DMS53 treated with DMSO at 0.1 percent for 48 hours (cell line): ENCODE data around the gene MYO3A.

Experiments
- DNase-seq: peaks from one replicate; lab custom pipeline; 2025; ENCODE audit not compliant: unreplicated experiment; lab: John Stamatoyannopoulos, UW

The MYO3A gene

GRCh38 chr10:26213157-26213800 is 279.2 kb downstream of the MYO3A start:
- no peak for DNase-seq

DNA sequence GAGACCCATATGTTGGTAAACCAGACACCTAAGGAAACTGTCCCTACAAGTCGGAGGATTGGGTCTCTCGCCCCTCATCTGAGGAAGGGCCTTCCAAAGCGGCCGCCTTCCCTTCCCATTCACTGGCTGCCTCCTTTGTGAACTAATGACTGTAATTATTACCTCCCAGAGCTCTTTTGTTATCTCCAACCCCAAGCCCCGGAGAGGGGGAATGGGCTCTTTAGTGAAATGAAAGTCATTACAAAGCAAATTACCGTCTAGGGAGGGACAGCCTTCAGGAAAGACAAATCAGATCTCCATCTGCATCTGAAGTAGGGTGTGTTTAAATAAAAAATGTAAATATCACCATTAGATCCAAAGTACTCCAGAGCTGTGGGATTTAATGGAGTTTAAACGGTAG is 280.0 kb downstream of the MYO3A start:
- DNase-seq, result no peak

DNA sequence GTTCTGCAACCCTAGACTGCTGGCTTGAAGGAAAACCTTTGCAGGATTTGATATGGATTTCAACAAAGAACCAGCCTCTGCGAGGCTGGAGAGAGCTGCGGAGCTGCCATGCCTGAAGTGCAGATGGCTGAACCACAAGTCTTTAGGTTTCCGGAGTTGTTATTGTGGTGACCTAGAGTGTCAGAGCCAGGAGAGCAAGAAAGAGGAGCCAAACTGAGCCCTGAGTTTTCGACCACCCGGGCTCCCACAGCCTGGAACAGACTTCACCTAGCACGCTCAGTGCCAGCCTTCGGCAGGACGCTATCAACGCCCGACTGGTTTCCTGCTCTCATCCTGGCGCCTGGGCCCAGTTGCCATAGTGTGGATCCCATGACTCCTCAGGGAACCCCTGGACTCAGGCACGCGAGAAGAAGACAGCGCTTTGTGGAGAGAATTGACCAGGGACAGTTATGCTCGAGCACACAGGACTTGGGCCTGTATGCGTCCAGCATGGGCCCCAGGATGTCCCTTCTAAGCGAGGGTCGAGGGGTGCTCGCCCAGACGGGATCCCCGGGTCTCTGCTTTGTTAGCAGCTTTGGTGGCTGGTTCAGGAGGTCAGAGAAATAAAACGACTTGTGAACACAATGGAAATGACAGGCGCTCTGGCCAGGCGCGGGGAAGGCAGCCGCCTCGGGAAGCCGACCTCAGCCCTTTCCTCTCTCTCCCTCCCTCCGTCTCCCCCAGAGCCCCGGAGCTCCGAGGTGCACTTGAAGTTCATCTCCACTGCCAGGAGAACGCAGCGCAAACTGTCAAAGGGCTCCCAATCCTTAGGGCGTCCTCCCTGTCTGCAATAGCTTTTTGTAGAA is 280.7 kb downstream of the MYO3A start:
- no peak for DNase-seq

- no peak for DNase-seq
Measured at GRCh38 chr10:26215396-26215934, 281.4 kb downstream of the MYO3A start.

DNA sequence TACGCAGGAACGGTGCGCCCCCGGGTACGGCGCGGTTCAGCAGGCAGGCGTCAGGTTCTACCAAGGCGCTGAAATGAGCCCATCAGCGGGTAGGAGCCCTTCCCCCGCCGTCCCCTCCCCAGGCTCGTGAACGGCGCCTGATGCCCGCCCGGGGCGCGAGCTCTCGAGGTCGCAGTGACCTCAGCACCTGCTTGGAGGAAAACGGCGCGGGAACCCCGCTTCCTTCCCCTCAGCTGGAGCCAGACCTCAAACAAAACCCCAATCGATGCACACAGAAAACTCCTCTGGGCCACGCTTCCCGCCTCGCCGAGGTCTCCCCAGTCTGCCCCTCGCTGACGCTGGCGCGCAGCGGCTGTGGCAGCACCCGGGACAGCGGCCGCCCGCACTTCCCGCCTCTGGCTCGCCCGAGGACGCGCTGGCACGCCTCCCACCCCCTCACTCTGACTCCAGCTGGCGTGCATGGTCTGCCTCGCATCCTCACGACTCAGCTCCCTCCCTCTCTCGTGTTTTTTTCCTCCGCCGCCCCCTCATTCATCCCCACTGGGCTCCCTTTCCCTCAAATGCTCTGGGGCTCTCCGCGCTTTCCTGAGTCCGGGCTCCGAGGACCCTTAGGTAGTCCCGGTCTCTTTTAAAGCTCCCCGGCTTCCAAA is 282.0 kb downstream of the MYO3A start:
- DNase-seq, result no peak

GRCh38 chr10:26216585-26217395 is 282.8 kb downstream of the MYO3A start, which contains the start of gene GAD2:
Gene GAD2, plus strand, starts transcription at chr10:26216774. Its CDS starts 36 bp downstream, at chr10:26216810.
- DNase-seq, result no peak

DNA sequence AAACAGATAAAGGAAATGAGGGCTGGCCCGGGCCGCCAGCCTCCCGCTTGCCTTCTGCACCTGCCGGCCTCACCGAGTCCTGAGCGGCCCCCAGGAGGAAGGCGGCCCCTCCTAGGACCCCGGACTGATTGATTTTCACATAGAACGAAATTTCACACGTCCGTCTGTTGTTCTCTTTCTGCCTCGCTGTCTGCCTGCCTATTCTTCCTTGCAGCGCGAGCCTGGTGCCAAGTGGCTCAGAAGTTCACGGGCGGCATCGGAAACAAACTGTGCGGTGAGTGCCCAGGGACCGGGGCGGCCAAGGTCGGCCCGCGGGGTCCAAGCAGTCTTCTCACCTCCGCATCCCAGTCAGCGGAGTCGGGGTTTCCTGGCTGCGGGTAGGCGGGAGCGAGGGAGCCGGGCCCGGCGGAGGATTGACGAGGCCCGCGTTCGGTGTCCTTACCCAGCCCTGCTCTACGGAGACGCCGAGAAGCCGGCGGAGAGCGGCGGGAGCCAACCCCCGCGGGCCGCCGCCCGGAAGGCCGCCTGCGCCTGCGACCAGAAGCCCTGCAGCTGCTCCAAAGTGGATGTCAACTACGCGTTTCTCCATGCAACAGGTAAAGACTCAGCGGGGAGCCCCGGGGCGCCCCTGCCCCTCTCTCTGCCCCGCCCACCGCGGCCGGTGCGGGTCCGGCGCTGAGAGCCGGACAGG is 283.5 kb downstream of the MYO3A start:
- DNase-seq, result no peak

DNA sequence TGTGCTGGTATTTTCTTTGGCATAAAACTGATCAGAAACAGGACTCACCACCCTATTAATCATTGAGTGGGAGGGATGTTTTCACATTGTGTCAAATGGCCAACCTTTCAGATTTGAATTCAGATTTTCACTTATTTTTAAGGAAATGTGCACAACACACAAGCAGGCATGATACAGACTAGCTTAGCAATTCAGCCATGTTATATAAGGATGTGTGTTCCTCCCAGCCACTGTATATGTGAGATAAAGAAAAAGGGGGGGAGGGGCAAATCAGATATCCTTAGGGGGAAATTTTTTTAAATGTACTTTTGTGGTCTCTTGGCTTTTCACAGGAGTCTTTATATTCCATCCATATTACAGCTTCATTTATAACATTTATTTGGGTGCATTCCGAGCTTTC is 285.6 kb downstream of the MYO3A start:
- no peak for DNase-seq

- no peak for DNase-seq
Measured at GRCh38 chr10:26220901-26221300, 286.9 kb downstream of the MYO3A start.

DNA sequence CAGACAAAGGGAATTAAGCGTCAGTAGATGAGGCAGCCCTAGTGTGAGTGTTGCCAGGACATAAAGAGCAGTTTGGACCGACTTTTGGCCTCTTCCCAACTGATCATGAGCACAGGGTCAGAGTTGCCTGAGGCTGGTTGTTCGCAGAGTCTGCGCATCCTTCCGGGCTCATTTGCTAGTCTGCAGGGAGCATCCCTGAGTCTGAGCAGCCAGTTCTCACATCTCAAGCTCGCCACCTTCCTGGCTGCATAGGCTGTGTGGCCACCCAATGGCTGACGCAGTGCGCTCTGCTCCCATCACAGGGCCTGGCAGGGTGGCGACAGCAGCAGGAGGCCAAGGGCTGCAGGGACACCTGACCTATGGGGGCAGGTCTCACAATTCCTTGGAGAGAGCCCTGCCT is 287.5 kb downstream of the MYO3A start:
- no peak for DNase-seq

DNA sequence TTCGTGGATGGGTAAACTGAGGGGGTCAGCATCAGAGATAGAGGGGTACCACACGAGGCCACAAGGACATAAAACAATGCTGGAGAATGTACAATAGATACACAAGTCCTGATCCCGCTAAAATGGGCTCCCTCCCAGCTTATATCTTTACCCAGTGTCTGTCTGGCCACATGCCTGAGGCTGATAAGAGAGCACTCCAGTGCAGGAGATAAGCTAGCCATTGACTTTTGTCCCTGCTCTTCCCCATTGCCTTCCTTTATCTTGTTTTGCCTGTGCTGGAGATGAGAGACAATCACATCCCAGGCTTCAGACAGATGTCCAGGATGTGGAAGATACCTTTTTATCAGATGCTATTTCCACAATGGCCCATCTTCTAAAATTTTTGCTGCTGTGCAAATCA is 288.5 kb downstream of the MYO3A start:
- DNase-seq, result no peak

DNA sequence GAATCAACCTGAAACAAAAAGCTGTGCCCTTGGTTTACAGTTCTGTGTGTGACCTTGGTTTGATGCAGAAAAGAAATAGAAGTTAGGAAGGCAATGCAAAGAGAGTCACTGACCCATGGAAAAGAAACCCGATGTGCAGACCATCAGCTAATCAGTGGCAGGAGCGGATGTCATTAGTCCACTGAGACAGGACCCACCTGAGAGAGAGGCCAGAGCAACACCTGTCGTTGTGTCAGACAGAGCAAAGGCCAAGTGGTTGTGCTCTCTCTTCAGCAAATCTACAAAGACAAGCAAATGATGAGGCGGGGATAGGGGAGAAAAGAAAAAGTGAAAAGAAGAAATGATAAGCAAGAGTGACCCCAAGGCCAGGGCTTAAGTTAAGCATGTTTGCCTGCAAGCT is 291.3 kb downstream of the MYO3A start:
- no peak for DNase-seq

- DNase-seq, result no peak
Measured at GRCh38 chr10:26227786-26228185, 293.8 kb downstream of the MYO3A start.

DNA sequence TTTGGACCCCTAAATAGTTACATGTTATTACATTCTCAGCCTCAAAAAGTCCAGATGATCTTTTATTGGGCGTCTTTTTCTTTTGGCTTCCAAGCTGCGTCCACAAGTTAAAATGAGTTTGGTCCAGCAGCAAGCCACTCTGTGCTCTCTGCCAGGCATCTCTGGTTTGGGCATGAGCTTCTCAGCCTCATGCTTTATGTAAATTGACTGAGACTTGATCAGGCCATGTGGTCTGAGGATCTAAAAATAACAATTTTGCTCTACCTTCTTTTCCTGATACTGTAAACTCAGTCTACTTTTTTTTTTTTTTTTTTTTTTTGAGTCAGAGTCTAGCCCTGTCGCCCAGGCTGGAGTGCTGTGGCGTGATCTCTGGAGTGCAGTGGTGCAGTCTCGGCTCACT is 298.1 kb downstream of the MYO3A start:
- DNase-seq, result no peak

GRCh38 chr10:26235761-26236160 is 301.7 kb downstream of the MYO3A start:
- DNase-seq, result no peak

DNA sequence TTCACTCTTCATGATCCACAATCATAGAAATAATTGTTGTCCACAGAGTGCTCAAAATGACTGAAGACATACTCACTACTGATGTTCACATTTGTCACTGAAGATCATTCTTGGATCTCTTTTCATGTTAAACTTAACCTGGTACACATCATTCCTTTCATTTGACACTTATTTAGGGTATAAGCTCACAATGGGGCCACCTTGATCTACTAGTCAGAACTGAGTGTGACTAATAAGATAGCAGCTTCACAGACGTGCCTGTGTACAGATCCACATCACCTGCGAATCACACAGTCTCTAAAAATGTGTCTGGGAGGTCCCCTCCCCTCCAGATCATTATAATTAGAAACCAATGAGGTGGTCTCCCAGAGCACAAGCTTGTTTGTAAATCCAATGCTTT is 304.3 kb downstream of the MYO3A start:
- no peak for DNase-seq

DNA sequence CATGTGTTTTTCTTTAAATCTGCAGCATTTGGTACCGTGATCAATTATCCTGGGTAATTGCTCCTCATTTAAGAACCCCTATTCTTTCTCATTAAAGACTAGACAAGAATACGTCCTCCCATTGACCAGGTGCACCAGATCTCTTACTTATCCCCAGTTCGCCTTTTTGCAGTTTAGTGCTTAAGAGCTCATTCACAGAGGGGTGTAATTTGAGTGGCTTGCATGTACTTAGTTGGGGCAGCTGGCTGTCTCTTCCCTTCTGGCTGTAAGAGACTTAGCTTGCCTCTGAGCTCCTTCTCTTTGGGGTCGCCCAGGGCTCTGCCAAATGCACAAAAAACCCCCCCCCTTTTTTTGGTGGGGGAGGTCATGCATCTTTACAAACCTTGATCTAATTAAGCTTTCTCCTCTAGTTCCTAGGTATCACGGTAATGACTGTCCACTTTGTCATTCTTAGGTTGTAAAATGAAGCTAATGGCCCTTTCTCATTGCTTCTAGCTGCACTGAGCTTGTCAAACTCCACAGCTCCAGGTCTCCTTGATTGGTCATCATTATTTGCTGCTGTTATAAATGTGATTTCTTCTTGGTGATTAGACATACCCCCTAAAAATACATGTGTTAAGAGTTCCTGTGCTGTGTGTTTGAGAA is 308.8 kb downstream of the MYO3A start:
- no peak for DNase-seq

DNA sequence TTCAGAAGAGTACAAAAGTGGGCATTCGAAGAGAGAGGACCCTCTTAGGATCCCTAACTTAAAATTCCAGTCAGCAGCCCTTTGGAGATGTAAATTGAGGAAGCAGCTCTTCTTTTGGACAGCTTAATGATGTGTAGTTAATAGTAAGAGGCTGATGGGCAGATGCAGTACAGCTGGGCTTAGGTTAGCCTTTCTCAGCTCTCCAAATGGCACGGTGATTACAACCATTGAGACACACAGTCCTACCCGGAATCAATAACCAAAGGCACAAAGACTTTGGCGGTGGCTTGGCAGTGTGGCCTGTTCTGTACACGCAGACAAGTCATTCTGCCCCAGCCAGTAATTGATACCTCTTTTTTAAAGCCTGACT is 309.3 kb downstream of the MYO3A start:
- no peak for DNase-seq

DNA sequence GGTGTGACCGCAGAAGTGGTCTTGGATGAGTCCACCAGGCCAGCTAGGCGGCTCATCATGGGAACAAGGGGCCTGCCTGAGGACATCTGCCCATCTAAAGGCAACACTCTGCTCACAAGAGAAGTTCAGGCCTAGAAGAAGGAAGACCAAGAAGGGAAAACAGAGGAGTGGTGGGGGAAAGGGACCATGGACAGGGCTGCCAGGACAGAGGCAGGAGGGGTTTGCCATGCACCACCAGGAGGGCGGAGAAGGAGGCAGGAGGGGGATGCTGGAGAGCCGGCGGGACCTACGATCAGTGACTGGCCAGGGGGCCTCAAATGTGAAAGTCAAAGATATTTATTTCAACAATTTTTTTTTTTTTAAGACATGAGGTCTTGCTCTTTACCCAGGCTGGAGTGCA is 315.7 kb downstream of the MYO3A start:
- DNase-seq, result no peak

DNA sequence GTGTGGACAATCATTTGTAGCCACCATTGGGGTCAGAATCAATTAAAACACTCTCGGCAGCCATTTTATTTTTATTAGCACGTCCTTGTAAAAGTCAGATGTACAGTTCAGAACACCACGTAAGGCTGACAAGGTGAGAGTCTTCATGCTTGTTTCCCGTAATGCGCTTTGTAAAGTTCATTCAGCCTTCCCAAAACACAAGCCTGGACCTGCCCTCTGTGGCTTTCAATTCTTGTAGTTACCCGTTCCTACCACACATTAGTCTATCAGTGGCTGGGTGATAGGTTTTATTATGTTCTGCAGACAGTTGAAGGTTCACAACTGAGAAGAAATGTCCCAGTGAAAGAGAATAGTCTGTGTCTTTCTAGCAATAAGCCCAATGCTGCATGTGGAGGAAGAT is 317.9 kb downstream of the MYO3A start:
- DNase-seq, result no peak
